Testis (tissue), 3 donors: ENCODE data around the gene WDR86. TPM values are rescaled to one million over a fixed set of nuclear protein-coding genes. Genes with fewer than 3 reads are reported as not detected.

ENCODE experiments used
- DNase-seq: peaks from one replicate; pipeline ENCODE4 v3.0.0-alpha.2; 2019
- H3K27ac ChIP-seq, 2 donors: fragments of 200-600 bp; sonication (generic); one replicate each; pipeline ENCODE4 v1.5.1; 2019
- H3K27me3 ChIP-seq: fragments of 200-600 bp; sonication (generic); one replicate; pipeline ENCODE4 v1.5.1; 2019
- H3K36me3 ChIP-seq: fragments of 200-600 bp; sonication (generic); one replicate; pipeline ENCODE4 v1.5.1; 2017; ENCODE audit warnings: low read depth; ENCODE audit errors: missing control alignments
- H3K4me1 ChIP-seq: fragments of 200-600 bp; sonication (generic); one replicate; pipeline ENCODE4 v1.5.1; 2019
- H3K4me3 ChIP-seq, 2 donors: fragments of 200-600 bp; sonication (generic); one replicate each; pipeline ENCODE4 v1.5.1; 2017 to 2019
- H3K9me3 ChIP-seq: fragments of 200-600 bp; sonication (generic); one replicate; pipeline ENCODE4 v1.5.1; 2017
- POLR2A ChIP-seq: fragments of 450-650 bp; IDR thresholded peaks from one replicate; pipeline ENCODE4 v1.6.1; 2017; ENCODE audit warnings: antibody characterized with exemption, mild to moderate bottlenecking, moderate library complexity
- WGBS, 2 donors: methylation state at CpG; one replicate each; pipeline ENCODE4 v1.1.5; 2018; 5-methylcytosine and 5-hydroxymethylcytosine counted together
- intact Hi-C: fragments of 100-400 bp; cut with DNase I; formaldehyde crosslinking; loops from one replicate; pipeline ENCODE4 v1.15.1; 2023; ENCODE audit warnings: low total_unique reads
- polyA plus RNA-seq: library from polyadenylated mRNA; stranded (reverse); fragments of 350-450 nt; fragmentation: Illumina TruSeq; extraction: RNeasy Lipid Tissue Mini Kit (QIAGEN cat#74804); gene quantifications from one replicate; pipeline ENCODE4 v1.2.3, GENCODE V29; 2014; ENCODE audit warnings: low read depth, low replicate concordance; ENCODE audit not compliant: insufficient read depth
- total RNA-seq, 2 donors: library from RNA; depleted of rRNA; stranded (reverse); fragments of >200 nt; gene quantifications; one replicate each; pipeline ENCODE4 v1.2.3, GENCODE V29; 2016
- TF ChIP-seq, protein P1 (sequence below), 3 experiments: fragments of 450-650 bp in 2 of 3; fragments of 200-600 bp in 1 of 3; sonication (generic) in 1 of 3; IDR thresholded peaks; one replicate each; pipeline ENCODE4 v1.5.1; 2016 to 2019; ENCODE audit warnings: antibody characterized with exemption in 3 of 3, mild to moderate bottlenecking in 2 of 3, moderate library complexity in 1 of 3

Gene WDR86
- total and polyA plus RNA-seq, 3 donors from 2014 or later, result 2.8 to 20.3 (median 9.6) TPM

DNA sequence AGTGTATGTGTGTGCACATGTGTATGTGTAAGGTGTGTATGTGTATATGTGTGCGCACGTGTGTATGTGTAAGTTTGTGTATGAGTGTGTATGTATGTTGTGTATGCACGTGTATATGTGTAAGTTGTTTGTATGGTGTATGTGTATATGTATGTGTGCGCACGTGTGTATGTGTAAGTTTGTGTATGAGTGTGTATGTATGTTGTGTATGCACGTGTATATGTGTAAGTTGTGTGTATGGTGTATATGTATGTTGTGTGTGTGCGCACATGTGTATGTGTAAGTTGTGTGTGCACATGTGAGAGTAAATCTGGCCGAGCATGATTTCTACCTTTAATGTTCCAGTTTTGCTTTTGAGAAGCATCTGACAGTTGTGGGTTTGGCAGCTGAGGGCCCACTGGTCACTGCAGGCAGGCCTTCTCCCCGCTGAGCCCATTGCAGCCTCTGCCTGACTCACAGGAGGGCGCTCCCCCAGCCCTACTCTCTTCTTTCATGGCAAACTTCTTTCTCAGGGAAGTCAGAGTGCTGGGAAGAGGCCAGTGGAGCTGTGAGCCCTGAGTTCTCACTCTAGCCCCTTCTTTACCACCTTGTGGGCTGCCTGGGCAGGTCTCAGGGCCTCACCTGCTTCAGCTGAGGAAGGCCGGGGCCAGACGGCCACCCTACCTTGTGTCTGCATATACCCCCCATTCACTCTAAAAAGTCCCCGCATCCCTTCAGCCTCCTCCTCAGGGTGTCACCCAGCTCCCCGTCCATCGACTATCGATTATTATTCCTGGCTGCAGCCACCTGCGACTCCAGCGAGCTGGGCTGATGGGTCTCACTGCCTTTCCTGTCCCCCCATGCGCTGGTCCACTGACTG lies 11.2 kb downstream of the WDR86 start:
- no peaks in the 10 kb centered on the region for H3K27me3 ChIP-seq
- TF ChIP-seq, protein P1, sequence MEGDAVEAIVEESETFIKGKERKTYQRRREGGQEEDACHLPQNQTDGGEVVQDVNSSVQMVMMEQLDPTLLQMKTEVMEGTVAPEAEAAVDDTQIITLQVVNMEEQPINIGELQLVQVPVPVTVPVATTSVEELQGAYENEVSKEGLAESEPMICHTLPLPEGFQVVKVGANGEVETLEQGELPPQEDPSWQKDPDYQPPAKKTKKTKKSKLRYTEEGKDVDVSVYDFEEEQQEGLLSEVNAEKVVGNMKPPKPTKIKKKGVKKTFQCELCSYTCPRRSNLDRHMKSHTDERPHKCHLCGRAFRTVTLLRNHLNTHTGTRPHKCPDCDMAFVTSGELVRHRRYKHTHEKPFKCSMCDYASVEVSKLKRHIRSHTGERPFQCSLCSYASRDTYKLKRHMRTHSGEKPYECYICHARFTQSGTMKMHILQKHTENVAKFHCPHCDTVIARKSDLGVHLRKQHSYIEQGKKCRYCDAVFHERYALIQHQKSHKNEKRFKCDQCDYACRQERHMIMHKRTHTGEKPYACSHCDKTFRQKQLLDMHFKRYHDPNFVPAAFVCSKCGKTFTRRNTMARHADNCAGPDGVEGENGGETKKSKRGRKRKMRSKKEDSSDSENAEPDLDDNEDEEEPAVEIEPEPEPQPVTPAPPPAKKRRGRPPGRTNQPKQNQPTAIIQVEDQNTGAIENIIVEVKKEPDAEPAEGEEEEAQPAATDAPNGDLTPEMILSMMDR (IDR thresholded peaks at IDR 0.05), result no peak
- TF ChIP-seq POLR2A, result no peak
- no peak overlapping the region for H3K4me3 ChIP-seq
- no peak overlapping the region for H3K27ac ChIP-seq
- intact Hi-C loops, result no loop called here
- H3K36me3 ChIP-seq, result no peaks in the 10 kb centered on the region
- WGBS, 2 donors, result 82 to 91% methylated on average over 19 of the region's 19 CpGs
- no peaks in the 10 kb centered on the region for H3K9me3 ChIP-seq
- DNase-seq, result no peak
- no peaks in the 10 kb centered on the region for H3K4me1 ChIP-seq

DNA sequence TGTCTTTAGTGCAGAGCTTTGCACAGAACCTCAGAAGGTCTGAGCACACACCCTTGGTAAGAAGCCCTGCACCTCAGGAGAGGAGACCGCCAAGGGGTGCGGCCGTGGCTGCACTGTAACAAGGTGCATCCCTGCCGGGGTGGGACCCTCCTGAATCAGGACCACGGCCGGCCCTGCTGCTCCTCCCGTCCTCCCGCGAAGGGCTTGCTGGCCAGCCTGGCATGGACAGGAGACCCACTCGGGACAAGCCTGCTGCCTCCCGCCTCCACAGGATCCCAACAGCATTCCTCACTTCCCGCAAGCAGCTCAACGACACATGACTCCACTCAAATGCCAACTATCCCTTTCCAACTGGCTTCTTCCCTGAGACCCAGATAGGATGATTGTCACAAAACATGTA lies 12.8 kb downstream of the WDR86 start:
- Histone ChIP-seq H3K27ac (no peak overlapping the region), H3K27me3 (no peaks in the 10 kb centered on the region), H3K36me3 (no peaks in the 10 kb centered on the region), H3K4me1 (no peaks in the 10 kb centered on the region), H3K9me3 (no peaks in the 10 kb centered on the region), H3K4me3 (no peak overlapping the region)
- DNase-seq, result no peak
- 77 to 90% methylated on average over 6 to 13 of the region's 13 CpGs for WGBS, 2 donors
- TF ChIP-seq, protein P1 (IDR thresholded peaks at IDR 0.05), result no peak
- TF ChIP-seq POLR2A, result no peak
- intact Hi-C loops, result no loop called here

DNA sequence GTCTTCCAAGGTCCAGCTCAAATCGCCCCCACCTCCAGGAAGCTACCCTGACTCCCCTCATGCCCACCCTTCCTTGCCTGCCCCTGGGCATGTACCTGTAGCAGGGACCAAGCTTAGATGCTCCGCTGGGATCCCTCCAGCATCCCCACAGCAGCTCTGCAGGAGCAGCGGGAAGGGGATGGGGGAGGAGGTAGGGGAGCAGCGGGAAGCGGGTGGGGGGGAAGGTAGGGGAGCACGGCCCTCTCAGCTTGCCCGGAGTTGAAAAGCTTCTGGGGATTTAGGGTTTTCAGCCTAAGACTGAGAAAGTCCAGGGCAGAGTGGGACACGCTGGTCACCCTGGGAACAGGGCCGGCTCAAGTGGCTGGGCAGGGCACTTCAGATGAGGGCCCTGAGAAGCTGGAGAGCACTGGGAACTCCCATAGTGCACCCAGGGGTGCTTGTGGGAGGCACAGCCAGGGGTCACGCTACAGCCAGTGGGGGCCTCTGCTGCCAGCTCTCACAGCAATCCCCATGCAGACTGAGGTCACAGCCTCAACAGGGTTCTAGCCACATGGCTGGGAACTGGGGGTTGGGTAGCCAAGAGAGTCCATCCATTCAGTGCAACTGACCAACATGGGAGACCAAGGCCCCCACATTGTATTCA lies 13.4 kb downstream of the WDR86 start:
- Histone ChIP-seq H3K27me3 (no peaks in the 10 kb centered on the region), H3K27ac (no peak overlapping the region), H3K9me3 (no peaks in the 10 kb centered on the region), H3K4me1 (no peaks in the 10 kb centered on the region), H3K4me3 (no peak overlapping the region), H3K36me3 (no peaks in the 10 kb centered on the region)
- DNase-seq, result no peak
- WGBS, 2 donors, result 91% methylated on average over 10 of the region's 10 CpGs; no CpG with 5 or more reads in 1 of the 2 donors
- intact Hi-C loops, result no loop called here
- no peak for TF ChIP-seq POLR2A
- TF ChIP-seq, protein P1 (IDR thresholded peaks at IDR 0.05), result no peak

DNA sequence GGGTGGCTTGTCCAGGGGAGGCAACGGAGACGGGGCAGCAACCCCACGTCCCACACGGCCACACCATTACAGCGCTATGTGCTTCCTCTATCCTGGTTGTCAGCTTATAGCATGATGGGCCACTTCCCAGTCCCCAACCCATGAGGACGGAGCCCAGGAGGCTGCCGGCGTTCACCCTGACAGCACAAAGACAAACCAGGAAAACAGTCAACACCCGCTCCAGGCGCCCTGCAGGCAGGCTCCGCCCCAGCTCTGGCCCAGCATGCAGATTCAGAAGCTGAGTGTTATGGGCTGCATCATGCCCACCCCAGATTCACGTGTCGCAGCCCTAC lies 14.8 kb downstream of the WDR86 start:
- no peak for DNase-seq
- intact Hi-C loops, result no loop called here
- WGBS, 2 donors, result 91 to 92% methylated on average over 12 to 13 of the region's 13 CpGs
- H3K27ac ChIP-seq, result no peak overlapping the region
- no peak overlapping the region for H3K4me3 ChIP-seq
- no peaks in the 10 kb centered on the region for H3K27me3 ChIP-seq
- TF ChIP-seq POLR2A, result no peak
- TF ChIP-seq, protein P1 (IDR thresholded peaks at IDR 0.05), result no peak
- no peaks in the 10 kb centered on the region for H3K9me3 ChIP-seq
- H3K4me1 ChIP-seq, result no peaks in the 10 kb centered on the region
- H3K36me3 ChIP-seq, result no peaks in the 10 kb centered on the region
